B cell (primary cell): ENCODE data around the gene GPATCH3.

Source experiments
- EZH2 ChIP-seq: IDR thresholded peaks from 2 replicates; pipeline ENCODE4 v1.6.1; 2012; ENCODE audit warnings: borderline replicate concordance, low read depth, mild to moderate bottlenecking, moderate library complexity, low read length; ENCODE audit not compliant: insufficient read depth, poor library complexity, severe bottlenecking
- TF ChIP-seq, protein P1 (sequence below): fragments of 200-600 bp; IDR thresholded peaks from one replicate; pipeline ENCODE4 v1.8.0; 2022; ENCODE audit warnings: antibody characterized with exemption, mild to moderate bottlenecking

DNA sequence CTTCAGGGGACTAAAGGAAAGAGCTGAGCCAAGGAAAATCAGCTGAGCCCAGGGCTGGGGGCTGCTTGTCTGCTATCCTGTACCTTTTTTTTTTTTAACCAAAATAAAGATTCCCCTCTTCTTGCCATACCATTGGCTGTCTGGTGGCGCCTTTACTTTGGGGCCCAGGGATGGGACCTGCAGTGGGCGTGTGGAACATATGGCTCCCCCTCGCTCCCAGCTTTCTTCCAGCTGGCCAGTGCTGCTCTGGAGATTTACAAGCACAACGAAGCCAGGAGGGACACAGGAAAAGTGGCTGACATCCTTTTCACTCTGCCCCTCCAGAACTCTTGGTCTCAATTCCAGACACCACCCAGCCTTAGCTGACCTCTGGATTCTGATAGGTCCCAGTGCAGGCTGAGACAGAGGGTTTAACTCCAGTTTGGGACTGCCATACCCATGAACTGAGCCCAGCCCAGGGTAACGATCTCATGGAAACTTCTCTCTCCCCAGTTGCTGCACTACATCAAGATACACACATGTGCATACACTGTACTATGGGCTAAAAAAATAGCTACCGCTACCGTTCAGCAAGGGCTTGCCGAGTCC lies 42.7 kb downstream of the GPATCH3 start:
- TF ChIP-seq, protein P1, sequence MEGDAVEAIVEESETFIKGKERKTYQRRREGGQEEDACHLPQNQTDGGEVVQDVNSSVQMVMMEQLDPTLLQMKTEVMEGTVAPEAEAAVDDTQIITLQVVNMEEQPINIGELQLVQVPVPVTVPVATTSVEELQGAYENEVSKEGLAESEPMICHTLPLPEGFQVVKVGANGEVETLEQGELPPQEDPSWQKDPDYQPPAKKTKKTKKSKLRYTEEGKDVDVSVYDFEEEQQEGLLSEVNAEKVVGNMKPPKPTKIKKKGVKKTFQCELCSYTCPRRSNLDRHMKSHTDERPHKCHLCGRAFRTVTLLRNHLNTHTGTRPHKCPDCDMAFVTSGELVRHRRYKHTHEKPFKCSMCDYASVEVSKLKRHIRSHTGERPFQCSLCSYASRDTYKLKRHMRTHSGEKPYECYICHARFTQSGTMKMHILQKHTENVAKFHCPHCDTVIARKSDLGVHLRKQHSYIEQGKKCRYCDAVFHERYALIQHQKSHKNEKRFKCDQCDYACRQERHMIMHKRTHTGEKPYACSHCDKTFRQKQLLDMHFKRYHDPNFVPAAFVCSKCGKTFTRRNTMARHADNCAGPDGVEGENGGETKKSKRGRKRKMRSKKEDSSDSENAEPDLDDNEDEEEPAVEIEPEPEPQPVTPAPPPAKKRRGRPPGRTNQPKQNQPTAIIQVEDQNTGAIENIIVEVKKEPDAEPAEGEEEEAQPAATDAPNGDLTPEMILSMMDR: no peak
- TF ChIP-seq EZH2: no peak
